ENCODE data around the gene CAMTA1. TPM values are rescaled to one million over a fixed set of nuclear protein-coding genes. Genes with fewer than 3 reads are reported as not detected.

CAMTA1 gene
- total RNA-seq, 6 donors from 2014 or later, result 38.8 to 74.0 (median 46.1) TPM

DNA sequence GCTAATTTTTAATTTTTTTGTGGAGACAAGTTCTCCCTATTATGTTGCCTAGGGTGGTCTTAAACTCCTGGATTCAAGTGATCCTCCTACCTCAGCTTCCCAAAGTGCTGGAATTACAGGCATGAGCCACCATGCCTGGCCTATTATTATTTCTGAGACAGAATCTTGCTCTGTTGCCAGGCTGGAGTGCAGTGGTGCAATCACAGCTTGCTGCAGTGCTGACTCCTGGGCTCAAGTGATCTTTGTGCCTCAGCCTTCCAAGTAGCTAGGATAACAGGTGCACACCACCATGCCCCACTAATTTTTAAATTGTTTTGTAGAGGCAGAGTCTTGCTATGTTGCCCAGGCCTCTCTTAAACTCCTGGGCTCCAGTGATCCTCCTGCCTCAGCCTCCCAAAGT is 196.3 kb downstream of the CAMTA1 start:
- Histone ChIP-seq H3K4me3 (no peak overlapping the region), H3K27me3 (no peaks in the 10 kb centered on the region), H3K36me3 (no peaks in the 10 kb centered on the region), H3K4me1 (no peaks in the 10 kb centered on the region), H3K9me3 (no peaks in the 10 kb centered on the region), H3K27ac (no peak overlapping the region)
- ATAC-seq (ENCODE audit: low FRiP score in 2 of 2), result no peak
- TF ChIP-seq, protein P1, sequence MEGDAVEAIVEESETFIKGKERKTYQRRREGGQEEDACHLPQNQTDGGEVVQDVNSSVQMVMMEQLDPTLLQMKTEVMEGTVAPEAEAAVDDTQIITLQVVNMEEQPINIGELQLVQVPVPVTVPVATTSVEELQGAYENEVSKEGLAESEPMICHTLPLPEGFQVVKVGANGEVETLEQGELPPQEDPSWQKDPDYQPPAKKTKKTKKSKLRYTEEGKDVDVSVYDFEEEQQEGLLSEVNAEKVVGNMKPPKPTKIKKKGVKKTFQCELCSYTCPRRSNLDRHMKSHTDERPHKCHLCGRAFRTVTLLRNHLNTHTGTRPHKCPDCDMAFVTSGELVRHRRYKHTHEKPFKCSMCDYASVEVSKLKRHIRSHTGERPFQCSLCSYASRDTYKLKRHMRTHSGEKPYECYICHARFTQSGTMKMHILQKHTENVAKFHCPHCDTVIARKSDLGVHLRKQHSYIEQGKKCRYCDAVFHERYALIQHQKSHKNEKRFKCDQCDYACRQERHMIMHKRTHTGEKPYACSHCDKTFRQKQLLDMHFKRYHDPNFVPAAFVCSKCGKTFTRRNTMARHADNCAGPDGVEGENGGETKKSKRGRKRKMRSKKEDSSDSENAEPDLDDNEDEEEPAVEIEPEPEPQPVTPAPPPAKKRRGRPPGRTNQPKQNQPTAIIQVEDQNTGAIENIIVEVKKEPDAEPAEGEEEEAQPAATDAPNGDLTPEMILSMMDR (IDR thresholded peaks at IDR 0.05), result no peak
- TF ChIP-seq POLR2AphosphoS5 (IDR thresholded peaks at IDR 0.05) (no peak), POLR2A (IDR thresholded peaks at IDR 0.05) (no peak), EP300 (IDR thresholded peaks at IDR 0.05) (no peak)
- no peak for DNase-seq

DNA sequence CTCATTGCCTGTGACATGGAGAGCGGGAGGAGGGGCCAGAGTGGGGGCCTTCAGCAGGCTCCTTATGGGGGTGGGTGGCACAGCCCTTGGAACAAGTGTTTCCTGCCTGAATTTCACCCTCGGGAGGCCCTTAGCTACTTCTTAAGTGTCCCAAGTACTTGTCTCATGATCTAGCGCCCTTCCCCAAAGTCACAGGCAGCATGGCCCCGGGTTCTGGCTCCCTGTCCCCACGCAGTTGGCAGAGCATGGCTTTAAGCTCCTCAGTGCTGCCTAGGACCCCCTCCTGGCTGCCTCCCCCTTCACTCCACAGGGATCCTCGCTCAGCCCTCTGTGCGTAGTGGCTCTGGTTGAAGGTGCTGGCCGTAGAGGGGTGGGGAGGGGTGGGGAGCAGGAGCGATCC is 197.2 kb downstream of the CAMTA1 start:
- 83% methylated on average over 8 of the region's 9 CpGs; no CpG with 5 or more reads in 1 of the 2 donors for WGBS, 2 donors
- Histone ChIP-seq H3K9me3 (no peaks in the 10 kb centered on the region), H3K27me3 (no peaks in the 10 kb centered on the region), H3K36me3 (no peaks in the 10 kb centered on the region), H3K27ac (no peak overlapping the region), H3K4me1 (no peaks in the 10 kb centered on the region), H3K4me3 (no peak overlapping the region)
- ATAC-seq (ENCODE audit: low FRiP score in 2 of 2) (no peak), DNase-seq (no peak)
- TF ChIP-seq, protein P1 (IDR thresholded peaks at IDR 0.05), result no peak
- no peak for TF ChIP-seq EP300 (IDR thresholded peaks at IDR 0.05)
- no peak for TF ChIP-seq POLR2AphosphoS5 (IDR thresholded peaks at IDR 0.05)
- no peak for TF ChIP-seq POLR2A (IDR thresholded peaks at IDR 0.05)

DNA sequence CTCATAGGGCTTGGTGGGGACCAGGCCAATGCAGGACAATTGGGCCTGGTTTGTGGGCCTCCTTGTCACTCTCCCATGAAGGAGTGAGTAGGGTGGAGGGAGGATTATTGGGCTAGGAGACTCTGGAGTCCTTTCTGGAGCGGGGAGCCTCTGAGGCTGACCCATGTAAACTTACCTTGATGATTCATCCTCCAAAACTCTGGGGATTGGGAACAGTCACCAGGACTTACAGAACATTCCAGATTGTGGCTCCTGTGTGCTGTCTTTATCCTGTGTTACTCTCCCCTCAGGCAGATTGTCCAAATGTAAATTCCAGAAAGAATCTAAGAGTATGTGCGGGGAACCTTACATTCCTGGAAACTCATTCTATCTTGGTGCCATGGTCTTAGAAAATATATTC is 197.6 kb downstream of the CAMTA1 start:
- TF ChIP-seq, protein P1 (IDR thresholded peaks at IDR 0.05), result no peak
- no peak for TF ChIP-seq POLR2AphosphoS5 (IDR thresholded peaks at IDR 0.05)
- no peak for TF ChIP-seq POLR2A (IDR thresholded peaks at IDR 0.05)
- TF ChIP-seq EP300 (IDR thresholded peaks at IDR 0.05), result no peak
- Histone ChIP-seq H3K4me3 (no peak overlapping the region), H3K27ac (no peak overlapping the region), H3K9me3 (no peaks in the 10 kb centered on the region), H3K36me3 (no peaks in the 10 kb centered on the region), H3K4me1 (no peaks in the 10 kb centered on the region), H3K27me3 (no peaks in the 10 kb centered on the region)
- 87 to 97% methylated on average over 2 of the region's 2 CpGs for WGBS, 2 donors
- no peak for ATAC-seq (ENCODE audit: low FRiP score in 2 of 2)
- DNase-seq, result no peak

DNA sequence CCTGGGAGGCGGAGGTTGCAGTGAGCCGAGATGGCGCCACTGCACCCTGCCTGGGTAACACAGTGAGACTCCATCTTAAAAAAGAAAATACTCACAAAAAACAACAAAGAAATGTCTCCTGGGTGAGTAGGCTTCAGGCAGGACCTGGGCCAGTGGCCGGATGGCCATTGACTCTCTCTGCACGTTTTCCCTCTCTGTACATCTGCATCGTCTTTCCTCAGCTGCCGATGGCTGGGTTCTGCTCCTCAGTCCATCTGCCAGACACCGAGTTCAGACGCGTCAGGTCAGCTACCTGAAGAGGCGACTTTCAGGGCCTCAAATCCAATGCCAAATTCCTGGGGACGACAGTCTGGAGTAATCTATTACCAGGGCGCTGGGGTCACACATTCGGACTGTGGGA is 199.3 kb downstream of the CAMTA1 start:
- 80 to 81% methylated on average over 14 of the region's 14 CpGs for WGBS, 2 donors
- H3K9me3 ChIP-seq, result no peaks in the 10 kb centered on the region
- ATAC-seq (ENCODE audit: low FRiP score in 2 of 2) (no peak), DNase-seq (no peak)
- H3K36me3 ChIP-seq, result no peaks in the 10 kb centered on the region
- no peaks in the 10 kb centered on the region for H3K4me1 ChIP-seq
- H3K27ac ChIP-seq, result no peak overlapping the region
- no peak overlapping the region for H3K4me3 ChIP-seq
- no peaks in the 10 kb centered on the region for H3K27me3 ChIP-seq
- TF ChIP-seq POLR2AphosphoS5 (IDR thresholded peaks at IDR 0.05) (no peak), EP300 (IDR thresholded peaks at IDR 0.05) (no peak), POLR2A (IDR thresholded peaks at IDR 0.05) (no peak)
- TF ChIP-seq, protein P1 (IDR thresholded peaks at IDR 0.05), result no peak

DNA sequence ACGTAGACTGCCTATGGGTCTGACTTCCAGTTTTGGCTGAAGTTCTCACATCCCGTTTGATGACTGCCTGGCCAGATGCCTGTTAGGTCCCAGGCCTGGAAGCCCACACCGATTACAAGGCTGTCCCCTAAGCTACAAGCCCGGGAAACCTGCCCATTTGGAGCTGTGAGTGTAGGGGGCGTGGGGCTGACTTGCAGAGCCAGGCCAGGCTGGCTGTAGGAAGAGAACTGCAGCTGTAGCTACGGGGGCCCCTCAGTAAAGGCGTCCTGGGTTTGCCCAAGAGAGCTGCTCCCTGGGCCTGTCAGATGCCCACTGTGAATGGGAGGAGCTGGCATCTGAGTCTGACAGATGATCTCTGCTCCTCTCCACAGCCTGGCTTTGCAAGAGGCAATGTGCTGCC is 199.7 kb downstream of the CAMTA1 start:
- Histone ChIP-seq H3K4me3 (no peak overlapping the region), H3K9me3 (no peaks in the 10 kb centered on the region), H3K4me1 (no peaks in the 10 kb centered on the region), H3K27ac (no peak overlapping the region), H3K27me3 (no peaks in the 10 kb centered on the region), H3K36me3 (no peaks in the 10 kb centered on the region)
- peak in 1 of 2 donors; percentile 17 for DNase-seq
- ATAC-seq (ENCODE audit: low FRiP score in 2 of 2), result no peak
- 31 to 53% methylated on average over 5 to 6 of the region's 7 CpGs for WGBS, 2 donors
- TF ChIP-seq POLR2A (IDR thresholded peaks at IDR 0.05), result no peak
- TF ChIP-seq, protein P1 (IDR thresholded peaks at IDR 0.05), result no peak

Measured in upper lobe of left lung (tissue), 6 donors.